Pancreas (tissue), 10 donors: Measurements from ENCODE around the gene UCK1. TPM values are rescaled to one million over a fixed set of nuclear protein-coding genes. Genes with fewer than 3 reads are reported as not detected.
A peak's percentile ranks its signal among the peaks of the same experiment; 100 is the strongest.

Experiments used
- ATAC-seq, 4 donors: fragments of 200-7000 bp; cut with Tn5 transposase; one replicate each; pipeline versions ENCODE4 v1.8.0 to v1.9.1; 2020; ENCODE audit warnings: mild to moderate bottlenecking in 4 of 4, moderate library complexity in 4 of 4
- DNase-seq, 6 donors: peaks; one replicate each; pipeline ENCODE4 v3.0.0-alpha.2; 2020
- FAIRE-seq: peaks from 2 replicates; lab custom pipeline; 2012; peaks lifted over from hg19 to GRCh38; lab: Jason Lieb, UNC
- H3K27ac ChIP-seq, 4 donors: fragments of 200-600 bp; sonication (generic); 1 replicate in 3 of 4; 2 replicates in 1 of 4; pipeline versions ENCODE4 v1.5.0 to v1.8.0; 2020
- H3K27me3 ChIP-seq, 4 donors: fragments of 200-600 bp; one replicate each; pipeline ENCODE4 v1.8.0; 2021
- H3K36me3 ChIP-seq, 3 donors: fragments of 200-600 bp; sonication (generic) in 1 of 3; one replicate each; pipeline versions ENCODE4 v1.5.0 to v1.8.0; 2020 to 2021
- H3K4me1 ChIP-seq, 3 donors: fragments of 200-600 bp; one replicate each; pipeline ENCODE4 v1.8.0; 2021
- H3K4me3 ChIP-seq, 4 donors: fragments of 200-600 bp; sonication (generic) in 2 of 4; one replicate each; pipeline versions ENCODE4 v1.5.0 to v1.8.0; 2020 to 2021
- H3K9me3 ChIP-seq, 4 donors: fragments of 200-600 bp; one replicate each; pipeline ENCODE4 v1.8.0; 2021
- WGBS, 2 donors: extraction: QIAGEN DNeasy Blood & Tissue Kit; methylation state at CpG; one replicate each; pipeline ENCODE4 v1.1.7; 2013; 5-methylcytosine and 5-hydroxymethylcytosine counted together
- intact Hi-C, 3 donors: fragments of 100-400 bp; cut with DNase I; formaldehyde crosslinking; loops; one replicate each; pipeline versions ENCODE4 v1.11.1 to v1.14.2; 2022
- polyA plus RNA-seq, 2 donors: library from polyadenylated mRNA; stranded (reverse); fragments of 200-250 nt; gene quantifications; one replicate each; pipeline ENCODE4 v1.2.3, GENCODE V29; 2013
- total RNA-seq, 6 donors: library from RNA; stranded (reverse); fragmentation: NEBNext Ultra II Directional in 4 of 6; extraction: Animal tissue kit (Norgen Biotek cat#: 25700) in 4 of 6; gene quantifications; one replicate each; pipeline versions ENCODE4 v1.2.1 to v1.2.4, GENCODE V29; 2021 to 2023
- TF ChIP-seq, protein P1 (sequence below), 4 donors: fragments of 200-600 bp; sonication (generic) in 3 of 4; IDR thresholded peaks; one replicate each; pipeline versions ENCODE4 v1.5.0 to v1.8.0; 2021; ENCODE audit warnings: antibody characterized with exemption in 4 of 4
- donor health status: healthy with polysubstance abuse.
- donor health status: DM: no; HTN: no; CAD: no; lungs with moderate emphysema.
- donor health status: DM: no; HTN: no; CAD: no.
- donor health status: control.
- donor health status: control.
- donor health status: Bipolar disorder and iron deficiency.
- donor health status: DM: yes; HTN: yes; CAD: no.
- donor health status: DM: no; HTN: no; CAD: no.
- donor health status: DM: no; HTN: no; CAD: no.
- donor health status: DM: yes; HTN: yes; CAD: no.

UCK1 gene
- total and polyA plus RNA-seq, 8 donors, result 11.2 to 31.2 (median 18.2) TPM

DNA sequence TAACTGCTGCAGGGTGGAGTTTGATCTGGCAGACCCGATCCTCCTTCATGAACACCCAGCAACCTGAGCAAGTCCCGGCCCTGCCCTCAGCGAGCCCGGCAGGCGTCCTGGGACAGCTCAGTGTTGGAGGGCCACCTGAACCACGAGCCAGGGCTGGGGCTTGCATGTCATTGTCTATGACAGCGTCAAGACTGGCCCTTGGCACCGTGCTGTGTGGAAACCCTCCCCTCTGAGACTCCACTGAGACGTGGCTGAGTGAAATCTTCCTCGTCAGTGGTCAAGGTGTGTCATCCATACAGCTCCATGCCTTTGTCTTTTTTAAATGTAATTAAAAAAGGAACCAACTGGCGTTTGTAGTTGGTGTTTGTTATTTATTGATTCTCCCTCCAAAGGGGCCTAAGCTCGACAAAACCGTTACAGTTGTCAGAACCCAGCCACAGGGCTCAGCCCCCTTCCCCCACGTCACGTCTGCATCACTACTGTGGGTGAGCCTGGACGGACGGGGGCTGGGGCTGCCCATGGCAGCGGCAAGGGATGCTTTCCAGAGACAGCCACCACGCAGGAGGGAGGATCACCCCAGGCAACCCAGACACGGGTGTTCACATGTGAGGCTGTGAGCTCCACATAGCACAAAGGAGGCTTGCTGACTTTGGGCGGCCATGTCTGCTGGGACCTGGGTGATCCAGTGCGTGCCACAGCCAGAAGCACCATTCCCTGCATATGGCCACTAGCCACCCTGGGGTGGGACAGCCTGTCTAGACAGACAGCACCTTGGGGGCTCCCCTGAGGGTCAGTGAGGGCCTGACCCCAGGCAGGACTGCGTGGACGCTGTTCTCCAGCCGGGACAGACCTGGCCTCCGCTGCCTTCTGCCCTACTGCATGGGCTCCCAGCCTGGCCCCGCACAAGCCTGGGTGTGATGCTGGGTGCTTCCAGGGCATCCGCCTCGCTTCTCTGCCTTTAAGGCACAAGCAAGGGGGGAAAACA is 7.3 kb downstream of the UCK1 start:
- WGBS, 2 donors, result 85 to 89% methylated on average over 29 of the region's 29 CpGs
- DNase-seq, result no peak
- H3K36me3 ChIP-seq, result peaks cover 0 to 65% (median 3%) of the 10 kb centered on the region in 3 donors

DNA sequence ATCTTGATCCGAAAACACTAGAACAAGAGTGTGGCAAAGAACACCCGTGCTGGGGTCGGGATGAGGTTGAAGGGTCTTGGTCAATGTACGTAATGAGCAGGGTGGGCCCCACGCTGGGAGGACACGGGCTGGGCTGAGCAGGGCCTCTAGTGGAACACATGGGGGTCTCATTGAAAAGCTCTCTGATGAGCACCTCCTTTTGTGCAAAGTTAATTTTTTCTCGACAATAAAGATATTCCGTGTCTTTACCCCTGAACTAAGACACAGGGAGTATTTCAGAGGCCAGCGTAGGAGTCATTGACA is 8.0 kb downstream of the UCK1 start:
- no peak overlapping the region for H3K27ac ChIP-seq
- peaks cover 0 to 62% (median 8%) of the 10 kb centered on the region in 3 donors for H3K36me3 ChIP-seq
- intact Hi-C loops, result no loop called here
- FAIRE-seq (no peak), ATAC-seq (no peak), DNase-seq (no peak)
- no peak overlapping the region for H3K4me3 ChIP-seq
- TF ChIP-seq, protein P1, sequence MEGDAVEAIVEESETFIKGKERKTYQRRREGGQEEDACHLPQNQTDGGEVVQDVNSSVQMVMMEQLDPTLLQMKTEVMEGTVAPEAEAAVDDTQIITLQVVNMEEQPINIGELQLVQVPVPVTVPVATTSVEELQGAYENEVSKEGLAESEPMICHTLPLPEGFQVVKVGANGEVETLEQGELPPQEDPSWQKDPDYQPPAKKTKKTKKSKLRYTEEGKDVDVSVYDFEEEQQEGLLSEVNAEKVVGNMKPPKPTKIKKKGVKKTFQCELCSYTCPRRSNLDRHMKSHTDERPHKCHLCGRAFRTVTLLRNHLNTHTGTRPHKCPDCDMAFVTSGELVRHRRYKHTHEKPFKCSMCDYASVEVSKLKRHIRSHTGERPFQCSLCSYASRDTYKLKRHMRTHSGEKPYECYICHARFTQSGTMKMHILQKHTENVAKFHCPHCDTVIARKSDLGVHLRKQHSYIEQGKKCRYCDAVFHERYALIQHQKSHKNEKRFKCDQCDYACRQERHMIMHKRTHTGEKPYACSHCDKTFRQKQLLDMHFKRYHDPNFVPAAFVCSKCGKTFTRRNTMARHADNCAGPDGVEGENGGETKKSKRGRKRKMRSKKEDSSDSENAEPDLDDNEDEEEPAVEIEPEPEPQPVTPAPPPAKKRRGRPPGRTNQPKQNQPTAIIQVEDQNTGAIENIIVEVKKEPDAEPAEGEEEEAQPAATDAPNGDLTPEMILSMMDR (IDR thresholded peaks at IDR 0.05), result no peak
- no peaks in the 10 kb centered on the region for H3K27me3 ChIP-seq
- no peaks in the 10 kb centered on the region for H3K4me1 ChIP-seq
- WGBS, 2 donors, result 90 to 92% methylated on average over 9 of the region's 9 CpGs
- no peaks in the 10 kb centered on the region for H3K9me3 ChIP-seq

More for the DNA sequence above, 7.3 kb downstream of the UCK1 start:
- FAIRE-seq, result no peak
- ATAC-seq, result peak in 1 of 4 donors; percentile 10
- TF ChIP-seq, protein P1 (IDR thresholded peaks at IDR 0.05), result no peak
- intact Hi-C loops, result no loop called here
- Histone ChIP-seq H3K9me3 (no peaks in the 10 kb centered on the region), H3K27ac (no peak overlapping the region), H3K27me3 (no peaks in the 10 kb centered on the region), H3K4me3 (no peak overlapping the region), H3K4me1 (no peaks in the 10 kb centered on the region)

DNA sequence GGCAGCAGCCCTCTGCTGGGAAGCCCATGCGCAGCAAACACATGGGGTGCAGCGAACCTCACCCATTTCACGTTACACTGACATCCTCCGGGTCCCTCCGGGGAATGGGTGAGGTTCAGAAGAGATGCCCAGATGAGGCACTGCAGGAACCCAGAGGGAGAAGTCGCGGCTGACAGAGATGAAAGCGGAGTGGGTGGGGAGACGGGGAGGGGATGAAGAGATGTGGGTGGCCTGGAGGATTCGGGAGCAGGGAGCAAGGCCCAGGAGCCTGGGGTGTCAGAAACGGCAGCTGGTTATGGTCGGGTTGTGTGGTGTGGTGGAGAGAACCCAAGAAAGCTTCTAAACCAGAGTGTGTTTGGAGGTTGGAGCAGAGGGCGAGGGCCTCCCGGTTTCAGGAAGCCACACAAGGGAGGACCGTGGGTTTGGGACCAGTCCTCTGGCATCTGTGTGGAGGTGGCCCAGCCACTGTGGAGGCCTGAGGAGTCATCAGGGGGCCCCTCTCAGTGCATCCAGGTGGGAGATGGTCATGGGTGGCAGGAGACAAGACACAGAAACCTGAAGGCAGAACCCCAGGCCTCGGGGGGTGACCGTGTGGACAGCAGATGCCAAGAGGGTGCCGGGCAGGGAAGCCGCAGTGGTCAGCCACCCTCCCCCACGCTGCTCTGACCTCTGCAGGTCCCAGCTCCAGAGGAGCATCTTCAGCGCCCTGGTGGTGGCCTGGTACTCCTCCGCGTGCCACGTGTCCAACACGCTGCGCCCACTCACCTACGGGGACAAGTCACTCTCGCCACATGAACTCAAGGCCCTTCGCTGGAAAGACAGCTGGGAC is 8.6 kb downstream of the UCK1 start:
- peak in 1 of 4 donors; percentile 5 for ATAC-seq
- Histone ChIP-seq H3K27ac (no peak overlapping the region), H3K4me1 (no peaks in the 10 kb centered on the region), H3K36me3 (peaks cover 0 to 61% (median 8%) of the 10 kb centered on the region in 3 donors), H3K9me3 (no peaks in the 10 kb centered on the region), H3K4me3 (no peak overlapping the region), H3K27me3 (no peaks in the 10 kb centered on the region)
- 92 to 95% methylated on average over 29 of the region's 29 CpGs for WGBS, 2 donors
- no peak for FAIRE-seq
- intact Hi-C loops, result no loop called here
- TF ChIP-seq, protein P1 (IDR thresholded peaks at IDR 0.05), result no peak
- no peak for DNase-seq

DNA sequence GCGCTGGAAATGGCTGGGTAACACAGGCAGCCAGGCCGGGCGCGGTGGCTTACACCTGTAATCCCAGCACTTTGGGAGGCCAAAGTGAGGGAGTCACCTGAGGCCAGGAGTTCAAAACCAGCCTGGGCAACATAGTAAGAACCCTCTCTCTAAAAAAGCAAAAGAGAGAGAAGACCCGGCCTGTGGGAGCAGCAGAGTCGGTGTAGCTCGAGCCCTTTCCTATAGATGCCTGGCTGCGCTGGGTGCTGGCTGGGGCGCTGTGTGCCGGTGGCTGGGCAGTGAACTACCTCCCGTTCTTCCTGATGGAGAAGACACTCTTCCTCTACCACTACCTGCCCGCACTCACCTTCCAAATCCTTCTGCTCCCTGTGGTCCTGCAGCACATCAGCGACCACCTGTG is 9.2 kb downstream of the UCK1 start:
- H3K9me3 ChIP-seq, result no peaks in the 10 kb centered on the region
- FAIRE-seq (no peak), ATAC-seq (no peak), DNase-seq (no peak)
- H3K4me3 ChIP-seq, result no peak overlapping the region
- TF ChIP-seq, protein P1 (IDR thresholded peaks at IDR 0.05), result no peak
- no peaks in the 10 kb centered on the region for H3K27me3 ChIP-seq
- intact Hi-C loops, result no loop called here
- WGBS, 2 donors, result 95 to 99% methylated on average over 13 of the region's 13 CpGs
- H3K36me3 ChIP-seq, result peaks cover 0 to 66% (median 8%) of the 10 kb centered on the region in 3 donors
- H3K27ac ChIP-seq, result no peak overlapping the region
- no peaks in the 10 kb centered on the region for H3K4me1 ChIP-seq
